ENCODE data around the gene NFIA. TPM values are rescaled to one million over a fixed set of nuclear protein-coding genes. Genes with fewer than 3 reads are reported as not detected.
"Not testable (repeated sequence)": the region's sequence is repeated elsewhere in the genome, so short reads cannot be mapped to it uniquely, and the experiment has no call there.

Gene NFIA
- total RNA-seq, 1 experiment from 2014 or later, result 38.6 TPM

GRCh38 chr1:61056573-61057439, 25.6 kb upstream of the NFIA start:
- CTCF ChIA-PET, result no interaction called here
- H3K27ac Mint-ChIP-seq (ENCODE audit: unreplicated experiment), result peak overlapping the region; percentile 86
- TF ChIP-seq, protein P1, sequence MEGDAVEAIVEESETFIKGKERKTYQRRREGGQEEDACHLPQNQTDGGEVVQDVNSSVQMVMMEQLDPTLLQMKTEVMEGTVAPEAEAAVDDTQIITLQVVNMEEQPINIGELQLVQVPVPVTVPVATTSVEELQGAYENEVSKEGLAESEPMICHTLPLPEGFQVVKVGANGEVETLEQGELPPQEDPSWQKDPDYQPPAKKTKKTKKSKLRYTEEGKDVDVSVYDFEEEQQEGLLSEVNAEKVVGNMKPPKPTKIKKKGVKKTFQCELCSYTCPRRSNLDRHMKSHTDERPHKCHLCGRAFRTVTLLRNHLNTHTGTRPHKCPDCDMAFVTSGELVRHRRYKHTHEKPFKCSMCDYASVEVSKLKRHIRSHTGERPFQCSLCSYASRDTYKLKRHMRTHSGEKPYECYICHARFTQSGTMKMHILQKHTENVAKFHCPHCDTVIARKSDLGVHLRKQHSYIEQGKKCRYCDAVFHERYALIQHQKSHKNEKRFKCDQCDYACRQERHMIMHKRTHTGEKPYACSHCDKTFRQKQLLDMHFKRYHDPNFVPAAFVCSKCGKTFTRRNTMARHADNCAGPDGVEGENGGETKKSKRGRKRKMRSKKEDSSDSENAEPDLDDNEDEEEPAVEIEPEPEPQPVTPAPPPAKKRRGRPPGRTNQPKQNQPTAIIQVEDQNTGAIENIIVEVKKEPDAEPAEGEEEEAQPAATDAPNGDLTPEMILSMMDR (IDR thresholded peaks at IDR 0.05; ENCODE audit: unreplicated experiment), result no peak
- no peak for DNase-seq
- H3K4me1 Mint-ChIP-seq (ENCODE audit: low read depth, unreplicated experiment), result peaks cover 29% of the 10 kb centered on the region
- H3K27me3 Mint-ChIP-seq (ENCODE audit: unreplicated experiment), result peaks cover 23% of the 10 kb centered on the region
- BruUV-seq (replicated peaks), result no TSS peak
- peak overlapping the region; percentile 95 for H3K4me3 Mint-ChIP-seq (ENCODE audit: low read depth, unreplicated experiment)
- intact Hi-C loops (cut with micrococcal nuclease; ENCODE audit: unreplicated experiment), result loop anchor here (5.0 kb wide), 1 partner anchor 395 kb away; no protein-coding TSS in a partner anchor
- H3K36me3 Mint-ChIP-seq (ENCODE audit: insufficient read depth, unreplicated experiment), result peaks cover 24% of the 10 kb centered on the region
- no peaks in the 10 kb centered on the region for H3K9me3 Mint-ChIP-seq (ENCODE audit: low read depth, unreplicated experiment)

GRCh38 chr1:61058483-61059245, 23.7 kb upstream of the NFIA start:
- TF ChIP-seq, protein P1 (IDR thresholded peaks at IDR 0.05; ENCODE audit: unreplicated experiment), result no peak
- CTCF ChIA-PET, result interaction anchor here (0.6 to 1.1 kb wide), 2 partner anchors 14 to 21 kb away, joined by 3 read pairs; no protein-coding TSS in a partner anchor
- no TSS peak for BruUV-seq (replicated peaks)
- Mint-ChIP-seq H3K27me3 (ENCODE audit: unreplicated experiment) (peaks cover 6% of the 10 kb centered on the region), H3K4me1 (ENCODE audit: low read depth, unreplicated experiment) (peaks cover 22% of the 10 kb centered on the region), H3K4me3 (ENCODE audit: low read depth, unreplicated experiment) (no peak overlapping the region), H3K27ac (ENCODE audit: unreplicated experiment) (no peak overlapping the region), H3K9me3 (ENCODE audit: low read depth, unreplicated experiment) (no peaks in the 10 kb centered on the region), H3K36me3 (ENCODE audit: insufficient read depth, unreplicated experiment) (peaks cover 19% of the 10 kb centered on the region)
- DNase-seq, result no peak
- intact Hi-C loops (cut with micrococcal nuclease; ENCODE audit: unreplicated experiment), result loop anchor here (5.0 kb wide), 1 partner anchor 394 kb away; no protein-coding TSS in a partner anchor

GRCh38 chr1:61061601-61062000, 20.8 kb upstream of the NFIA start:
- CTCF ChIA-PET, result interaction anchor here (0.6 to 0.7 kb wide), 3 partner anchors 9 to 297 kb away, joined by 3 to 6 read pairs (median 3); partner anchors contain the start of gene NFIA
- BruUV-seq (replicated peaks); H3K4me3 Mint-ChIP-seq (ENCODE audit: low read depth, unreplicated experiment); H3K27ac Mint-ChIP-seq (ENCODE audit: unreplicated experiment); DNase-seq; H3K27me3 Mint-ChIP-seq (ENCODE audit: unreplicated experiment); intact Hi-C loops (cut with micrococcal nuclease; ENCODE audit: unreplicated experiment); H3K4me1 Mint-ChIP-seq (ENCODE audit: low read depth, unreplicated experiment); H3K9me3 Mint-ChIP-seq (ENCODE audit: low read depth, unreplicated experiment): not testable (repeated sequence)
- peaks cover 16% of the 10 kb centered on the region for H3K36me3 Mint-ChIP-seq (ENCODE audit: insufficient read depth, unreplicated experiment)

DNA sequence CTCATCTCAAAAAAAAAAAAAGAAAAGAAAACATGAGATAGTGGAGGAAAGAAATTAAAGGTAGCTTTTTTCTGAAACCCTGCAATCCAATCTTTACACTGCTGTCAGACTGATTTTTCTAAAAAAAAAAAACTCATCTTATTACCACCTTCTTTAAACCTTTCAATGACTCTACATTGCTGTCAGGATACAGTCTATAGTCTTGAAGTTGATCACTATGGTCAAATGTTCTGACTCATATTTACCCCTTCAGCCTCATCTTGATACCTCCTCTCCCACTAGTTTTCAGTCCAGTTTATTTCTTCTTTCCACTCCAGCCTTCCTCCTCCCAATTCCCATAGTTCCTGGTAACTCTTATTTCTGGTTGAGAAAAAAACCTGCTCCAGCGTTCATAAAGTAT, 17.7 kb upstream of the NFIA start:
- H3K27me3 Mint-ChIP-seq (ENCODE audit: unreplicated experiment), result no peaks in the 10 kb centered on the region

More for the DNA sequence above, 17.7 kb upstream of the NFIA start:
- H3K36me3 Mint-ChIP-seq (ENCODE audit: insufficient read depth, unreplicated experiment), result no peaks in the 10 kb centered on the region
- no peak overlapping the region for H3K27ac Mint-ChIP-seq (ENCODE audit: unreplicated experiment)
- BruUV-seq (replicated peaks), result no TSS peak
- H3K4me1 Mint-ChIP-seq (ENCODE audit: low read depth, unreplicated experiment), result no peaks in the 10 kb centered on the region
- no peaks in the 10 kb centered on the region for H3K9me3 Mint-ChIP-seq (ENCODE audit: low read depth, unreplicated experiment)
- TF ChIP-seq, protein P1 (IDR thresholded peaks at IDR 0.05; ENCODE audit: unreplicated experiment), result no peak
- no peak overlapping the region for H3K4me3 Mint-ChIP-seq (ENCODE audit: low read depth, unreplicated experiment)
- no peak for DNase-seq
- CTCF ChIA-PET, result interaction anchor here (0.7 kb wide), 1 partner anchor 19 kb away, joined by 3 read pairs; no protein-coding TSS in a partner anchor
- intact Hi-C loops (cut with micrococcal nuclease; ENCODE audit: unreplicated experiment), result no loop called here

Measured in Calu3 (cell line).